Aortic smooth muscle cell (primary cell): ENCODE data around the gene BAG5. TPM values are rescaled to one million over a fixed set of nuclear protein-coding genes. Genes with fewer than 3 reads are reported as not detected.

Source experiments
- total RNA-seq: library from RNA; depleted of rRNA; stranded (reverse); fragments of >200 nt; gene quantifications from 2 replicates; pipeline ENCODE4 v1.2.3, GENCODE V29; 2014

Gene BAG5, protein sequence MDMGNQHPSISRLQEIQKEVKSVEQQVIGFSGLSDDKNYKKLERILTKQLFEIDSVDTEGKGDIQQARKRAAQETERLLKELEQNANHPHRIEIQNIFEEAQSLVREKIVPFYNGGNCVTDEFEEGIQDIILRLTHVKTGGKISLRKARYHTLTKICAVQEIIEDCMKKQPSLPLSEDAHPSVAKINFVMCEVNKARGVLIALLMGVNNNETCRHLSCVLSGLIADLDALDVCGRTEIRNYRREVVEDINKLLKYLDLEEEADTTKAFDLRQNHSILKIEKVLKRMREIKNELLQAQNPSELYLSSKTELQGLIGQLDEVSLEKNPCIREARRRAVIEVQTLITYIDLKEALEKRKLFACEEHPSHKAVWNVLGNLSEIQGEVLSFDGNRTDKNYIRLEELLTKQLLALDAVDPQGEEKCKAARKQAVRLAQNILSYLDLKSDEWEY
- total RNA-seq = 27.2 and 30.8 TPM in 2 replicates

DNA sequence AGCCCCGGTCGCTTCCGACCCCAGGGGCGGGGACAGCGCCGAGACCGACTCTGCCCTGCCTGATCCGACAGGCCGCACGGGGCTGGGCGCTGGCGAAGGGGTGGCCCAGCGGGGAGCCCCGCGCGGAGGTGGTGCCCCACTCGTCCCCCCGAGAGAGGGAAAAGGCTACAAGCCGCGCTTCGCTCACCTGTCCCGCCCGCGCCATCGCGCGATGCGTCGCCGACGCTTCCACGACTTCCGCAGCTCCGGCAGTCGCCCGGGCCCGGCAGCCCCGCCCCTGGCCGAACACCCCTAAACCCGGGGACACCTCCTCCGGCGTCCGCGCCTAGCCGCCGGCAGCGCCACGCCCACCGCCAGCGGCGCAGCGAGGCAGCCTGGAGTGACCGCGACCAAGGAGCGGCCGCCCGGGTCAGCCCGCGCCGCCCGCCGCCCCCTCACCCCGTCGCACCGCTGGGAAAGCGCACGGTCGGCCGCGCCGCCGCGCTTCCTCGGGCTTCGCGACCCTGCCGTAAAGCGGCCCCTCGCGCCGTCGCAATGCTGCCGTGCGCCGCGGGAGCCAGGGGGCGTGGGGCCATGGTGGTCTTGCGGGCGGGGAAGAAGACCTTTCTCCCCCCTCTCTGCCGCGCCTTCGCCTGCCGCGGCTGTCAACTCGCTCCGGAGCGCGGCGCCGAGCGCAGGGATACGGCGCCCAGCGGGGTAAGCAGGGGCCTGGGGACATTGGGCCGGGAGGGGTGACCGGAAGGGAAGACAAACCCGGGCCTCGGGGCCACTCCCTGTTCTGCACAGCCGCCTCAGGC, at the start of gene BAG5, which contains the start of gene COA8:
Gene BAG5, minus strand, starts transcription at position 229 of the 797 bp plus-strand sequence. CDS start 1,493 bp downstream, outside the sequence.
Gene COA8, plus strand, starts transcription at position 532 of the 797 bp plus-strand sequence. Its CDS starts 42 bp downstream, at position 574.

DNA sequence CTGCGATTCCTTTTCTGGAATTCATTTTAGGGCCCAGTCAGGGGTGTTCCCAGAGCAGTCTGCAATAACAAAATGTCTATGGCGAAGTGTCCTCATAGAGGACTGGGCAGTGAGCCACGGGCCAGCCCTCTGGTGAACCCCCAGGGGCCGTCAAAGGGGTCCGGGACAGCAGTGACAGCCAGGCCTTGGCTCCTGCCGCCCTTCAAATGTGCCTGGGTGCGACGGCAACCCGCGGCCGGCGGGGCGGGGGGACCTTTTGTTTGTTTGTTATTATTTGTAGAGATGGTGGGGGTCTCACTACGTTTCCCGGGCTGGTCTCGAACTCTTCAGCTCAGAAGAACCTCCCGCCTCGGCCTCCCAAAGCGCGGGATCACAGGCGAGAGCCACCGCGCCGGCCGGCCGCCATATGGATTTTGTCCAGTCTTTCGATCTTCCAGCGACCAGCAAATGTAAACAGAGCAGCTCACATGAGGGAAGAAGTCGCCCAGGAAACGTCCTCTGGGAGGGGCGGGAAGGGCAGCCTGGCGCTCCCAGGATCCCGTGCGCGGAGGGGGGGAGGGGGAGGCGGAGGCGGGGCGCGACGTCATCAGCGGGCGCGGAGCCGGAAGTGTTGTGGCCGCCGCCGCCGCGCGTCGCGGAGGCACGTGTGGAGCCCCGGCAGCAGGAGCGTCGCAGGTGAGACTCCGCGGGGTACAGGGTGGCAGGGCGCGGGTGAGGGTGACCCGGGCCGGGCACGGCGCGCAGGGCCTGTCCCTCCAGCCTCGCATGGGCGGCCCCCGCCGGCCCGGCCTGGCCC, 33.7 kb downstream of the BAG5 start, which contains the start of gene TRMT61A:
Gene TRMT61A, plus strand, starts transcription at position 610 of the 796 bp plus-strand sequence. CDS start 783 bp downstream, outside the sequence.

DNA sequence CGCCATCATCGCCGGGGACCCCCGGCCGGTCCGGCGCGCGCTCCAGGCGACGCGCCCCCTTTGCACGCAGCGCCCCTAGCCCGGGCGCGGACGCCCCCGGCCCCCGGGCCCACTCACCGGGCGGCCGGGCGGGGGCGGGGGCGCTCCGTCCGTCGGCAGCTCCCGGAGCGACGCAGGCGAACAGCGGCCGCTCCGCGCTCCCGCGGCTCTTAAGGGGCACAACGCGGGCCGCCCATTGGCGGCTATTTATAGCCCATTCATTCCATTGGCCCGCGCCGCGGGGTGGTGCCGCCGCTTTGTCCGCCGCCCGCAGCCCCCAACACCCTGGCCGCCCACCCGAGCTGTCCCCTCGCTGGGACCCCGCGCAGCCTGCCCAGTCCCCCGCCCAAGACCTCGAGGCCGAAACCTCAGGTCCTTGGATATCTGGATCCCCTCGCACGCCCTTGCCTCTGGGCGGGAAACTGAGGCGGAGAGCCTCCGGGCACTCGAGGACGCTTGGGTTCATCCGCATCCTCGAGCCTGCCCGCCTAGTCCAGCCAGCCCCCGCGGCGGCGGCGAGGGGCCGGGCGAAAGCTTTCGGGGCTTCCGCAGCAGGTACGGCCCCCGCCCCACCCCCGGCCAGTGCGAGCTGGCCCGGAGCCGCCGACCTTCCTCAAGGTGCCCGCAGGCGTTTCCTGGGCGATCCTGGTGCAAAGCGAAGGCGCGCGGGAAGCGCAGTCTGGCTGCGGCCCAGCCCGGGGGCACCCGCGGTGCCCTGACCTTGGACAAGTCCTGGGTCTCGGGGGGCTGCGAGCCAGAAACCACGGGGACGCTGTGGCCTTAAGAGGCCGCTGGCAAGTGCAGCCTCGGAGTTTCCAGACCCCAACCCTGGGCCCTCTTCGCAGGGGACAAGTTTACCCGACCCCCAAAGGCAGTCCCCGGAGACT, 39.5 kb downstream of the BAG5 start, which contains the start of gene CKB:
Gene CKB, minus strand, starts transcription at position 182 of the 926 bp plus-strand sequence. CDS start 337 bp downstream, outside the sequence.

Other genes starting within 250 kb of the BAG5 start
- gene EIF5, start 228.4 kb downstream of the BAG5 start, total RNA-seq = 188 and 215 TPM in 2 replicates
- gene MARK3, start 177.2 kb downstream of the BAG5 start, total RNA-seq = 72.1 and 77.8 TPM in 2 replicates
- gene CKB, start 39.8 kb downstream of the BAG5 start, total RNA-seq = 12.3 and 14.2 TPM in 2 replicates
- 5.3 and 10.2 TPM in 2 replicates for gene TRMT61A, start 33.5 kb downstream of the BAG5 start, total RNA-seq
- 18.2 and 19.9 TPM in 2 replicates for gene COA8, start 303 bp upstream of the BAG5 start, total RNA-seq
- gene KLC1, start 66.6 kb upstream of the BAG5 start, total RNA-seq = 337 and 382 TPM in 2 replicates
- 6.0 and 12.4 TPM in 2 replicates for gene XRCC3, start 152.8 kb upstream of the BAG5 start, total RNA-seq
- gene ZFYVE21, start 153.2 kb upstream of the BAG5 start, total RNA-seq = 60.4 and 61.0 TPM in 2 replicates